ENCODE measurements around the gene GMPR2. TPM values are rescaled to one million over a fixed set of nuclear protein-coding genes. Genes with fewer than 3 reads are reported as not detected.
A peak's percentile ranks its signal among the peaks of the same experiment; 100 is the strongest.
"Not testable (repeated sequence)": the region's sequence is repeated elsewhere in the genome, so short reads cannot be mapped to it uniquely, and the experiment has no call there.

The GMPR2 gene
- total RNA-seq, 1 donor from 2014 or later, result 47.9 TPM

DNA sequence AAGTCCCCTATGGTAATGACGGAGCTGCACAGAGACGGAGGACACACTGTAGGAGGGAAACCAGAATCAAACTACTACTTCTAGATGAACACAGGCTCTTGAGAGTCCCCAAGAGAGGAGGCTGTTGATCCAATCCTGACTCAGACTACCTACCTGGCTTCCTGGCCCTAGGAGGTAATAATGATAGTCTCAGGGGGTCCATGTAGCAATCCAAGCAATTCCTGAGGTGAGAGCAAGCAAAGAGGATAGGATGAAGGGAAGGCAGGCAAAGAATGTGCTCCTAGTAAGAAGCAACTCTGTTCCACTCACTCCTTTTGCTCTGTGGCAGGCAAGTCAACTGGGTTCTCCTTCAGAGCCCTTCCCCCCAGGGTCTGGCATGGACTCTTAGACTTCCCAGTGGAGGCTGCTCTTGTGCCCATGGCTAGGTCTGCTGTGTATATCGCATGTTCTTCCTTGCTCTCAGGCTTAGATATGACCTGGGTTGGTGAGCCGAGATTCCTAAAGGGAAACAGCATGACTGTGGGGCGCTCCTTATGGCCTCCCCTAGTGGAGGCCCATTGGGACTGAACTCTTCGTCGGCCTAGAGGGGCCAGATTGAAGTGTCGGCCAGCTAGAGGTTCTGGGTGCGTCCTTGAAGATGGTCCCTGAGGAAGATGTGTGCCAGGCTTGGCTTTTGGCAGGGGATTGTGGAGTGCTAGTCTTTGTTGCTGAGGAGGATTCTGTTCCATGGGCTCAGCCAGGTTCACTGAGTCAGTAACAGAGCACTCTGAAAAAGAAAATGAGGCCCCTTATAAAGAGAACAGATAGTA, 7.6 kb downstream of the GMPR2 start:
- no peaks in the 10 kb centered on the region for H3K27me3 Mint-ChIP-seq (ENCODE audit: low read depth)
- H3K27ac Mint-ChIP-seq (ENCODE audit: unreplicated experiment), result peak overlapping the region; percentile 30
- H3K36me3 Mint-ChIP-seq (ENCODE audit: low read depth), result peaks cover 22% of the 10 kb centered on the region
- DNase-seq (ENCODE audit: low spot score), result peak; percentile 44
- no peaks in the 10 kb centered on the region for H3K9me3 Mint-ChIP-seq (ENCODE audit: low read depth)
- TF ChIP-seq CTCF (IDR thresholded peaks at IDR 0.05), result no peak
- peak overlapping the region; percentile 94 for H3K4me3 Mint-ChIP-seq (ENCODE audit: unreplicated experiment)
- H3K4me1 Mint-ChIP-seq (ENCODE audit: low read depth), result peaks cover 60% of the 10 kb centered on the region

DNA sequence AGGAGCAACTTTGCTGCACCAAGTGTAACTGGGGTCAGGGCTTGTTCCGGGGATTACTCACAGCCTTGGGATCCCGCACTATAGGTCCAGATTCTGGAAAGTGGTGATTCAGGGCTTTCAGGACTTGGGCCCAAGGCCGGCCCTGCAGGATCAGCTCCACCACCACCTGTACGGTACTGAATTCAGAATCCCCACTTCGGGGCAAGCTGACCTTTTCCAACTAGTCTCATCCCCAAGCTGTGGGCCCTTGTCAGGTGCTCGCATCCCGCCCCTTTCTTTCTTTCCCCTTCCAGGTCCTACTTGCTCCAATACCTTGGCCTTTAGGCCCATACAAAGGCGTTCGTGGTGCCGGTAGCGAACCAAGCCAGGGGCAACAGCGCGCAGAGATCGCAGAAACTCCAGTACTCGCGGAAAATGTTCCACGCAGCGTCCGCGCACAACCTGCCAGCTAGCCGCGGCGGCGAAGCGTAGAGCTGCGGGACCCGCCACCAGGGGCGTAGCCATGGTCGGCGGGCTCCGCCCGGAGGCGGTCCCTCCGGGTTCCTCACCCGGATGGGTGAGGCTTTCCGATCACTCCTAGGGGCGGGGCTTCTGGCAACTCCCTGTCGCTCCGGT, 9.2 kb downstream of the GMPR2 start:
- no peaks in the 10 kb centered on the region for H3K9me3 Mint-ChIP-seq (ENCODE audit: low read depth)

GRCh38 chr14:24243336-24243836, 10.7 kb downstream of the GMPR2 start:
- peak overlapping the region; percentile 94 for H3K4me3 Mint-ChIP-seq (ENCODE audit: unreplicated experiment)
- peaks cover 2% of the 10 kb centered on the region for H3K36me3 Mint-ChIP-seq (ENCODE audit: low read depth)
- H3K4me1 Mint-ChIP-seq (ENCODE audit: low read depth), result peaks cover 40% of the 10 kb centered on the region
- H3K9me3 Mint-ChIP-seq (ENCODE audit: low read depth), result no peaks in the 10 kb centered on the region
- H3K27me3 Mint-ChIP-seq (ENCODE audit: low read depth), result no peaks in the 10 kb centered on the region
- DNase-seq (ENCODE audit: low spot score), result peak; percentile 40
- H3K27ac Mint-ChIP-seq (ENCODE audit: unreplicated experiment), result peak overlapping the region; percentile 99
- TF ChIP-seq CTCF (IDR thresholded peaks at IDR 0.05), result no peak

More for the DNA sequence above, 9.2 kb downstream of the GMPR2 start:
- H3K27me3 Mint-ChIP-seq (ENCODE audit: low read depth), result no peaks in the 10 kb centered on the region
- H3K36me3 Mint-ChIP-seq (ENCODE audit: low read depth), result peaks cover 15% of the 10 kb centered on the region
- TF ChIP-seq CTCF (IDR thresholded peaks at IDR 0.05), result peak; percentile 58
- H3K4me3 Mint-ChIP-seq (ENCODE audit: unreplicated experiment), result peak overlapping the region; percentile 94
- H3K27ac Mint-ChIP-seq (ENCODE audit: unreplicated experiment), result peak overlapping the region; percentile 99
- DNase-seq (ENCODE audit: low spot score), result peak; percentile 97
- H3K4me1 Mint-ChIP-seq (ENCODE audit: low read depth), result peaks cover 52% of the 10 kb centered on the region

GRCh38 chr14:24245350-24245749, 12.6 kb downstream of the GMPR2 start:
- H3K4me3 Mint-ChIP-seq (ENCODE audit: unreplicated experiment); H3K9me3 Mint-ChIP-seq (ENCODE audit: low read depth); H3K36me3 Mint-ChIP-seq (ENCODE audit: low read depth); H3K27ac Mint-ChIP-seq (ENCODE audit: unreplicated experiment); H3K27me3 Mint-ChIP-seq (ENCODE audit: low read depth): not testable (repeated sequence)
- H3K4me1 Mint-ChIP-seq (ENCODE audit: low read depth), result peaks cover 20% of the 10 kb centered on the region
- peak; percentile 37 for DNase-seq (ENCODE audit: low spot score)

GRCh38 chr14:24246765-24247212, 14.1 kb downstream of the GMPR2 start:
- Mint-ChIP-seq H3K9me3 (ENCODE audit: low read depth) (no peaks in the 10 kb centered on the region), H3K27me3 (ENCODE audit: low read depth) (no peaks in the 10 kb centered on the region), H3K4me3 (ENCODE audit: unreplicated experiment) (no peak overlapping the region), H3K27ac (ENCODE audit: unreplicated experiment) (no peak overlapping the region), H3K4me1 (ENCODE audit: low read depth) (peaks cover 15% of the 10 kb centered on the region), H3K36me3 (ENCODE audit: low read depth) (peaks cover 4% of the 10 kb centered on the region)
- TF ChIP-seq CTCF (IDR thresholded peaks at IDR 0.05), result no peak
- peak; percentile 25 for DNase-seq (ENCODE audit: low spot score)
